Keratinocyte (primary cell): ENCODE data around the gene AKAP10. TPM values are rescaled to one million over a fixed set of nuclear protein-coding genes. Genes with fewer than 3 reads are reported as not detected.
A peak's percentile ranks its signal among the peaks of the same experiment; 100 is the strongest.

Experiments
- DNase-seq: peaks from one replicate; pipeline ENCODE4 v3.0.0-alpha.2; 2011; ENCODE audit warnings: low read depth, missing footprints, low spot score
- FAIRE-seq: peaks from 2 replicates; lab custom pipeline; 2011; peaks lifted over from hg19 to GRCh38; lab: Jason Lieb, UNC
- H2AFZ ChIP-seq: 2 replicates; pipeline ENCODE4 v1.6.0; 2012; ENCODE audit warnings: low read length, control low read depth, inconsistent platforms; ENCODE audit not compliant: control insufficient read depth
- H3K27ac ChIP-seq: 2 replicates; pipeline ENCODE4 v1.5.1; 2011; ENCODE audit warnings: low read length; ENCODE audit not compliant: control insufficient read depth, insufficient read depth
- H3K27me3 ChIP-seq: 3 replicates; pipeline ENCODE4 v1.6.0; 2011; ENCODE audit warnings: low read length; ENCODE audit not compliant: control insufficient read depth, insufficient read depth; ENCODE audit errors: extremely low read depth
- H3K36me3 ChIP-seq, 2 experiments: 2 replicates in 1 of 2; 3 replicates in 1 of 2; pipeline ENCODE4 v1.5.1; 2011; ENCODE audit warnings: low read length in 2 of 2, mild to moderate bottlenecking in 1 of 2; ENCODE audit not compliant: control insufficient read depth in 2 of 2, insufficient read depth in 2 of 2; ENCODE audit errors: extremely low read depth in 1 of 2
- H3K4me1 ChIP-seq: 3 replicates; pipeline ENCODE4 v1.5.1; 2011; ENCODE audit warnings: low read length; ENCODE audit not compliant: control insufficient read depth, insufficient read depth; ENCODE audit errors: extremely low read depth
- H3K4me2 ChIP-seq: 3 replicates; pipeline ENCODE4 v1.6.0; 2011; ENCODE audit warnings: low read depth, low read length; ENCODE audit not compliant: control insufficient read depth, insufficient read depth; ENCODE audit errors: extremely low read depth
- H3K4me3 ChIP-seq, 3 experiments: fragments of 200-600 bp in 1 of 3; sonication (generic) in 1 of 3; 2 replicates in 2 of 3; 3 replicates in 1 of 3; pipeline ENCODE4 v1.5.1; 2011 to 2016; ENCODE audit warnings: low read length in 3 of 3, mild to moderate bottlenecking in 3 of 3, control low read depth in 2 of 3, inconsistent platforms in 1 of 3, low read depth in 1 of 3, mixed read lengths in 1 of 3, mixed run types in 1 of 3, moderate library complexity in 1 of 3; ENCODE audit not compliant: control insufficient read depth in 2 of 3, insufficient read depth in 2 of 3; ENCODE audit errors: extremely low read depth in 1 of 3
- H3K79me2 ChIP-seq: 2 replicates; pipeline ENCODE4 v1.6.0; 2012; ENCODE audit warnings: low read length; ENCODE audit not compliant: control insufficient read depth, insufficient read depth
- H3K9ac ChIP-seq: 3 replicates; pipeline ENCODE4 v1.6.0; 2011; ENCODE audit warnings: low read length; ENCODE audit not compliant: control insufficient read depth, insufficient read depth; ENCODE audit errors: extremely low read depth
- H3K9me1 ChIP-seq: 3 replicates; pipeline ENCODE4 v1.6.0; 2011; ENCODE audit warnings: low read length; ENCODE audit not compliant: control insufficient read depth, insufficient read depth; ENCODE audit errors: extremely low read depth
- H3K9me3 ChIP-seq: 2 replicates; pipeline ENCODE4 v1.5.1; 2012; ENCODE audit warnings: low read depth, low read length; ENCODE audit not compliant: control insufficient read depth
- H4K20me1 ChIP-seq: 3 replicates; pipeline ENCODE4 v1.6.0; 2011; ENCODE audit warnings: low read length; ENCODE audit not compliant: control insufficient read depth, insufficient read depth; ENCODE audit errors: extremely low read depth
- EZH2 ChIP-seq: IDR thresholded peaks from one replicate; pipeline ENCODE4 v1.6.1; 2012; ENCODE audit warnings: inconsistent platforms, mild to moderate bottlenecking, low read length, moderate library complexity
- dilution Hi-C: fragments of 300-500 bp; cut with MboI; formaldehyde crosslinking; loops from one replicate; pipeline ENCODE4 v1.7.0; 2020; ENCODE audit warnings: low sequenced_read_pairs; ENCODE audit not compliant: extremely low pct_ligation_motif_present
- polyA plus RNA-seq, 5 experiments: library from polyadenylated mRNA; depleted of rRNA in 3 of 5; stranded (reverse) in 3 of 5; stranded (forward) in 1 of 5; unstranded in 1 of 5; fragments of >200 nt; gene quantifications; 1 replicate in 1 of 5; 2 replicates in 3 of 5; 3 replicates in 1 of 5; pipeline versions ENCODE4 v1.2.1 to v1.2.3, GENCODE V29; 2011 to 2012; ENCODE audit warnings: missing spikeins in 2 of 5, low read depth in 1 of 5, low replicate concordance in 1 of 5
- TF ChIP-seq, protein P1 (sequence below), 3 experiments: IDR thresholded peaks in 1 of 3; conservative IDR thresholded peaks in 1 of 3; optimal IDR thresholded peaks in 1 of 3; 2 replicates in 2 of 3; 3 replicates in 1 of 3; pipeline versions ENCODE3 to v1.5.1; 2011; ENCODE audit warnings: low read length in 3 of 3, mild to moderate bottlenecking in 3 of 3, moderate library complexity in 2 of 3, control low read depth in 1 of 3, inconsistent platforms in 1 of 3; ENCODE audit not compliant: insufficient read depth in 2 of 3; ENCODE audit errors: extremely low read depth in 1 of 3

AKAP10 gene
- polyA plus RNA-seq, 1 donor (not counting 4 experiments of a cell fraction or from before 2014, with no cell fraction given) = 30.8 TPM

DNA sequence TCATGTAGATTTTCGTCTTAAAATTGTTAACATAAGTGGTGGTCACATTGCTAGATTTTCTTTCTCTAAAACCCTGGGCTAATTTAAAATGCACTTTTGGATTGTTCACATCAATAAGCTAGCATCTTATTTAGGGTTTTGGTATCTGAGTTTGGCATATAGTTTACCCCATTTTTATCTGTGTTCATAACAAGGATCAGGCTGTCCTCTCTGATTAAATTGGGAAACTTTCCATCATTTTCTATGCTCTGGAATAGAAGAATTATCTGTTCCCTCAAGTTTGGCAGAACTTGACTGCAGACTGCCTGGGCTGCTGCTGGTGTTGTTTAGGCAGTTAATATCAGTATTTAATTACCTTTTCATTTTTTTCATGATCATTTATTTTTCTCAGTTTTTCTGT is 33.3 kb upstream of the AKAP10 start:
- Histone ChIP-seq H3K27me3 (peaks cover 27% of the 10 kb centered on the region), H2AFZ (no peak overlapping the region), H3K9me1 (no peaks in the 10 kb centered on the region), H3K36me3 (no peaks in the 10 kb centered on the region), H3K4me3 (no peak overlapping the region), H3K9ac (no peak overlapping the region), H3K79me2 (no peaks in the 10 kb centered on the region), H3K4me1 (peaks cover 8% of the 10 kb centered on the region), H3K27ac (no peak overlapping the region), H4K20me1 (no peaks in the 10 kb centered on the region), H3K4me2 (no peak overlapping the region), H3K9me3 (no peaks in the 10 kb centered on the region)
- FAIRE-seq = no peak
- TF ChIP-seq EZH2 = no peak
- dilution Hi-C loops = no loop called here
- DNase-seq = no peak

DNA sequence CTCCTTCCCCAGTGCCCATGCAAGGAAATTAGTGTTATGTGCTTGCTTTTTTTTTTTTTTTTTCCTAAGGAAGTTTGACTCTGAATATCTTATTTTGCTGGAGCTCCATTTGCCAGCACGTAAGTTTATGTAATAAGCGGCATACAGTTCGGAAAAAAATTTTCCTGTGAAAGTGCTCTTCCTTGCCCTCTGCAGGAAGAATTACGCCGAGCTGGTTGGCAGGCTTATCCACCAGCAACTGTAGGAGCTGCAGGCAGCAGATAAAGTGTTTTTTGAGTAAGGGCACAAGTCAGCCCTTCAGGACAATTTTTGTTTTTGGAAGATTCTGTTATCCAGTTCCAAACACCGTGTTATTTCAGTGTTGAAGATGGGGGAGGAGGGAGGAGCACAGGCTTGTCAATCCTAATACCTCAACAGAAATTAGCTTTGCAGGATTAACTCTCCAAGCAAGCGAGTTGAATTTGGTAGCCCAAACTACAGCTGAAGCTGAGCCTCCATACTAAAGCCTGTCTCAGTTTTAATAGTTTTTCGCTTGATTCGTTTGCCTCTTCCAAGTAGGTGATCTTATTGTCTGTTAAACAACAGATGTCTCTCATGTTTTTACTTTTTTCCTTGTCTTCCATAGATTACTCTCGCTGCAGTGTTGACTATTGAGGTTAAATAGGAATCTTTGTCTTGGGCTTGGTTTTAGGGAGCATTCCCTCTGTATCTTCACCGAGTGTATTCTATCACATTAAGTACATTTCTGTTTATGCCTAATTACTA is 32.7 kb upstream of the AKAP10 start:
- H2AFZ ChIP-seq = peak overlapping the region; percentile 60
- TF ChIP-seq, protein P1, sequence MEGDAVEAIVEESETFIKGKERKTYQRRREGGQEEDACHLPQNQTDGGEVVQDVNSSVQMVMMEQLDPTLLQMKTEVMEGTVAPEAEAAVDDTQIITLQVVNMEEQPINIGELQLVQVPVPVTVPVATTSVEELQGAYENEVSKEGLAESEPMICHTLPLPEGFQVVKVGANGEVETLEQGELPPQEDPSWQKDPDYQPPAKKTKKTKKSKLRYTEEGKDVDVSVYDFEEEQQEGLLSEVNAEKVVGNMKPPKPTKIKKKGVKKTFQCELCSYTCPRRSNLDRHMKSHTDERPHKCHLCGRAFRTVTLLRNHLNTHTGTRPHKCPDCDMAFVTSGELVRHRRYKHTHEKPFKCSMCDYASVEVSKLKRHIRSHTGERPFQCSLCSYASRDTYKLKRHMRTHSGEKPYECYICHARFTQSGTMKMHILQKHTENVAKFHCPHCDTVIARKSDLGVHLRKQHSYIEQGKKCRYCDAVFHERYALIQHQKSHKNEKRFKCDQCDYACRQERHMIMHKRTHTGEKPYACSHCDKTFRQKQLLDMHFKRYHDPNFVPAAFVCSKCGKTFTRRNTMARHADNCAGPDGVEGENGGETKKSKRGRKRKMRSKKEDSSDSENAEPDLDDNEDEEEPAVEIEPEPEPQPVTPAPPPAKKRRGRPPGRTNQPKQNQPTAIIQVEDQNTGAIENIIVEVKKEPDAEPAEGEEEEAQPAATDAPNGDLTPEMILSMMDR (optimal IDR thresholded peaks at IDR 0.05 in 1 of 3, IDR thresholded peaks at IDR 0.05 in 1 of 3, conservative IDR thresholded peaks at IDR 0.05 in 1 of 3; ENCODE audit: extremely low read depth in 1 of 3, insufficient read depth in 2 of 3, low read length in 3 of 3) = peak; percentile 50 to 61 (median 53)
- no peak for TF ChIP-seq EZH2
- peak overlapping the region; percentile 97 for H3K4me2 ChIP-seq
- no peaks in the 10 kb centered on the region for H3K9me3 ChIP-seq
- no peaks in the 10 kb centered on the region for H4K20me1 ChIP-seq
- FAIRE-seq = peak; percentile 59
- no peaks in the 10 kb centered on the region for H3K36me3 ChIP-seq
- peaks cover 8% of the 10 kb centered on the region for H3K4me1 ChIP-seq
- no peak for DNase-seq
- H3K79me2 ChIP-seq = no peaks in the 10 kb centered on the region
- H3K27ac ChIP-seq = no peak overlapping the region
- H3K4me3 ChIP-seq = peak overlapping the region; percentile 34 to 81 (median 61)
- H3K9me1 ChIP-seq = no peaks in the 10 kb centered on the region
- dilution Hi-C loops = no loop called here
- no peak overlapping the region for H3K9ac ChIP-seq
- peaks cover 27% of the 10 kb centered on the region for H3K27me3 ChIP-seq
